Neural progenitor cell (in vitro differentiated cells): ENCODE measurements around the gene HCFC2. TPM values are rescaled to one million over a fixed set of nuclear protein-coding genes. Genes with fewer than 3 reads are reported as not detected.

Source experiments
- DNase-seq: peaks from one replicate; pipeline ENCODE4 v3.0.0-alpha.2; 2016; ENCODE audit warnings: low spot score
- H2AFZ ChIP-seq: fragments of 200-600 bp; sonication (generic); replicated peaks from 2 replicates; pipeline ENCODE4 v1.6.1; 2016; ENCODE audit warnings: antibody characterized with exemption
- H3F3A ChIP-seq: fragments of 200-600 bp; sonication (generic); 2 replicates; pipeline ENCODE4 v1.6.1; 2016; ENCODE audit warnings: antibody characterized with exemption, low read depth
- H3K27ac ChIP-seq: fragments of 200-600 bp; sonication (generic); 2 replicates; pipeline ENCODE4 v1.5.1; 2016; ENCODE audit warnings: mild to moderate bottlenecking
- H3K27me3 ChIP-seq: fragments of 200-600 bp; sonication (generic); 2 replicates; pipeline ENCODE4 v1.6.1; 2016; ENCODE audit warnings: mild to moderate bottlenecking, moderate library complexity
- H3K36me3 ChIP-seq: fragments of 200-600 bp; sonication (generic); 2 replicates; pipeline ENCODE4 v1.5.1; 2016
- H3K4me1 ChIP-seq: fragments of 200-600 bp; sonication (generic); 2 replicates; pipeline ENCODE4 v1.6.1; 2016; ENCODE audit warnings: mixed run types
- H3K4me2 ChIP-seq: fragments of 200-600 bp; sonication (generic); 2 replicates; pipeline ENCODE4 v1.6.1; 2016
- H3K4me3 ChIP-seq: fragments of 200-600 bp; sonication (generic); 2 replicates; pipeline ENCODE4 v1.5.1; 2016
- H3K79me2 ChIP-seq: fragments of 200-600 bp; sonication (generic); 2 replicates; pipeline ENCODE4 v1.6.1; 2016; ENCODE audit warnings: low read depth
- H3K9ac ChIP-seq: fragments of 200-600 bp; sonication (generic); 2 replicates; pipeline ENCODE4 v1.6.1; 2016
- H3K9me3 ChIP-seq: fragments of 200-600 bp; sonication (generic); 2 replicates; pipeline ENCODE4 v1.5.1; 2016; ENCODE audit warnings: low read depth
- H4K20me1 ChIP-seq: fragments of 200-600 bp; sonication (generic); 2 replicates; pipeline ENCODE4 v1.6.1; 2016; ENCODE audit warnings: low read depth
- H3K27ac Mint-ChIP-seq: 3 replicates; pipeline ENCODE4 v1.8.0; 2021; ENCODE audit warnings: mixed read lengths
- H3K27me3 Mint-ChIP-seq: 2 replicates; pipeline ENCODE4 v1.8.0; 2022; ENCODE audit warnings: low read depth, mild to moderate bottlenecking, inconsistent platforms, moderate library complexity, mixed read lengths; ENCODE audit not compliant: insufficient read depth
- H3K36me3 Mint-ChIP-seq: 3 replicates; pipeline ENCODE4 v1.8.0; 2021; ENCODE audit warnings: mixed read lengths
- H3K4me1 Mint-ChIP-seq: 3 replicates; pipeline ENCODE4 v1.8.0; 2021; ENCODE audit warnings: mixed read lengths
- H3K4me3 Mint-ChIP-seq: 3 replicates; pipeline ENCODE4 v1.8.0; 2021; ENCODE audit warnings: mild to moderate bottlenecking, moderate library complexity, mixed read lengths
- H3K9me3 Mint-ChIP-seq: 3 replicates; pipeline ENCODE4 v1.8.0; 2020; ENCODE audit warnings: mixed read lengths
- CTCF ChIP-seq: fragments of 200-600 bp; sonication (generic); IDR thresholded peaks from 2 replicates; pipeline ENCODE4 v1.5.1; 2017; ENCODE audit warnings: antibody characterized with exemption, mild to moderate bottlenecking
- EZH2 ChIP-seq: fragments of 200-600 bp; sonication (generic); IDR thresholded peaks from 2 replicates; pipeline ENCODE4 v1.6.1; 2017; ENCODE audit warnings: antibody characterized with exemption, mild to moderate bottlenecking, moderate library complexity
- EZH2phosphoT487 ChIP-seq: fragments of 200-600 bp; sonication (generic); IDR thresholded peaks from 2 replicates; pipeline ENCODE4 v1.6.1; 2017; ENCODE audit warnings: antibody characterized with exemption
- total RNA-seq: library from RNA; depleted of rRNA; stranded (reverse); fragments of >200 nt; gene quantifications from 2 replicates; pipeline ENCODE4 v1.2.3, GENCODE V29; 2015; ENCODE audit warnings: low replicate concordance

The HCFC2 gene
- total RNA-seq, 1 donor from 2014 or later = 4.6 TPM

- Histone ChIP-seq H3K79me2 (no peaks in the 10 kb centered on the region), H3K4me2 (no peak overlapping the region), H3K9ac (no peak overlapping the region), H3K36me3 (peaks cover 17% of the 10 kb centered on the region), H3K4me1 (no peaks in the 10 kb centered on the region), H3F3A (peaks cover 20% of the 10 kb centered on the region), H4K20me1 (peaks cover 5% of the 10 kb centered on the region), H3K27me3 (no peaks in the 10 kb centered on the region), H3K27ac (no peak overlapping the region), H3K9me3 (no peaks in the 10 kb centered on the region), H2AFZ (no peak overlapping the region), H3K4me3 (no peak overlapping the region)
- Mint-ChIP-seq H3K27ac (no peak overlapping the region), H3K36me3 (peaks cover 8% of the 10 kb centered on the region), H3K4me1 (no peaks in the 10 kb centered on the region), H3K4me3 (no peak overlapping the region), H3K27me3 (no peaks in the 10 kb centered on the region), H3K9me3 (no peaks in the 10 kb centered on the region)
- TF ChIP-seq CTCF = no peak
- TF ChIP-seq EZH2phosphoT487 = no peak
- no peak for DNase-seq
These were observed 51.2 kb downstream of the HCFC2 start for GRCh38 chr12:104115587-104115975.

- Histone ChIP-seq H3K4me2 (no peak overlapping the region), H3K79me2 (no peaks in the 10 kb centered on the region), H3F3A (peaks cover 4% of the 10 kb centered on the region), H3K4me1 (no peaks in the 10 kb centered on the region), H3K27ac (no peak overlapping the region), H3K4me3 (no peak overlapping the region), H4K20me1 (peaks cover 10% of the 10 kb centered on the region), H3K36me3 (peaks cover 46% of the 10 kb centered on the region), H2AFZ (no peak overlapping the region), H3K9ac (no peak overlapping the region), H3K27me3 (no peaks in the 10 kb centered on the region), H3K9me3 (no peaks in the 10 kb centered on the region)
- no peak overlapping the region for H3K27ac Mint-ChIP-seq
- H3K4me1 Mint-ChIP-seq = no peaks in the 10 kb centered on the region
- H3K4me3 Mint-ChIP-seq = no peak overlapping the region
- H3K36me3 Mint-ChIP-seq = peaks cover 24% of the 10 kb centered on the region
- no peak for TF ChIP-seq EZH2phosphoT487
- TF ChIP-seq EZH2 = no peak
- TF ChIP-seq CTCF = no peak
- no peak for DNase-seq
- H3K9me3 Mint-ChIP-seq = no peaks in the 10 kb centered on the region
- no peaks in the 10 kb centered on the region for H3K27me3 Mint-ChIP-seq
These were observed 56.7 kb downstream of the HCFC2 start for GRCh38 chr12:104121001-104121400.

- Mint-ChIP-seq H3K4me1 (no peaks in the 10 kb centered on the region), H3K27ac (no peak overlapping the region), H3K27me3 (no peaks in the 10 kb centered on the region), H3K4me3 (no peak overlapping the region), H3K36me3 (peaks cover 28% of the 10 kb centered on the region), H3K9me3 (no peaks in the 10 kb centered on the region)
- H3F3A ChIP-seq = no peaks in the 10 kb centered on the region
- H3K27ac ChIP-seq = no peak overlapping the region
- peaks cover 10% of the 10 kb centered on the region for H4K20me1 ChIP-seq
- H3K36me3 ChIP-seq = peaks cover 58% of the 10 kb centered on the region
- H2AFZ ChIP-seq = no peak overlapping the region
- H3K9ac ChIP-seq = no peak overlapping the region
- no peaks in the 10 kb centered on the region for H3K27me3 ChIP-seq
- no peaks in the 10 kb centered on the region for H3K79me2 ChIP-seq
- H3K4me3 ChIP-seq = no peak overlapping the region
- no peak for TF ChIP-seq EZH2
- no peak for TF ChIP-seq CTCF
- no peak for TF ChIP-seq EZH2phosphoT487
- H3K4me2 ChIP-seq = no peak overlapping the region
- peak; percentile 15 for DNase-seq
- H3K4me1 ChIP-seq = no peaks in the 10 kb centered on the region
- no peaks in the 10 kb centered on the region for H3K9me3 ChIP-seq
These were observed 58.0 kb downstream of the HCFC2 start for GRCh38 chr12:104122298-104122697.

GRCh38 chr12:104126548-104126947 is 62.2 kb downstream of the HCFC2 start:
- no peak for DNase-seq
- no peak overlapping the region for H3K4me2 ChIP-seq
- Mint-ChIP-seq H3K36me3 (peaks cover 23% of the 10 kb centered on the region), H3K27ac (no peak overlapping the region), H3K9me3 (no peaks in the 10 kb centered on the region), H3K27me3 (peaks cover 3% of the 10 kb centered on the region), H3K4me3 (no peak overlapping the region), H3K4me1 (peaks cover 3% of the 10 kb centered on the region)
- no peak overlapping the region for H2AFZ ChIP-seq
- TF ChIP-seq CTCF = no peak
- no peak for TF ChIP-seq EZH2phosphoT487
- no peak for TF ChIP-seq EZH2
- H3K27ac ChIP-seq = no peak overlapping the region
- H3K4me1 ChIP-seq = no peaks in the 10 kb centered on the region
- peaks cover 39% of the 10 kb centered on the region for H4K20me1 ChIP-seq
- H3K9me3 ChIP-seq = no peaks in the 10 kb centered on the region
- no peaks in the 10 kb centered on the region for H3F3A ChIP-seq
- H3K4me3 ChIP-seq = no peak overlapping the region
- no peaks in the 10 kb centered on the region for H3K27me3 ChIP-seq
- H3K9ac ChIP-seq = no peak overlapping the region
- peaks cover 27% of the 10 kb centered on the region for H3K79me2 ChIP-seq
- peaks cover 49% of the 10 kb centered on the region for H3K36me3 ChIP-seq
